HCT116 (cell line): ENCODE data around the gene STIL. TPM values are rescaled to one million over a fixed set of nuclear protein-coding genes. Genes with fewer than 3 reads are reported as not detected.

ENCODE experiments used
- ATAC-seq: fragments of 200-7000 bp; cut with Tn5 transposase; 2 replicates; pipeline ENCODE4 v1.9.1; 2020; ENCODE audit warnings: mild to moderate bottlenecking, moderate library complexity
- BruUV-seq: library from RNA; stranded (reverse); fragments of 400-500 nt; replicated peaks from 2 replicates; lab custom pipeline; 2021; lab: Mats Ljungman, UMichigan
- CTCF ChIA-PET: fragments of 300-600 bp; sonication (Branson Sonifier 250); formaldehyde crosslinking; loops from one replicate; lab custom pipeline; 2021; ENCODE audit warnings: antibody characterized with exemption; lab: Charles Lee
- POLR2A ChIA-PET: fragments of 300-600, 350-600 bp; sonication (Branson Sonifier 250); formaldehyde crosslinking; loops from one replicate; lab custom pipeline; 2021; ENCODE audit warnings: antibody characterized with exemption; lab: Charles Lee
- RAD21 ChIA-PET, 2 experiments: fragments of 300-600 bp; sonication (Branson Sonifier 250); formaldehyde crosslinking; loops; one replicate each; lab custom pipeline; 2023; ENCODE audit warnings: low total read pairs in 2 of 2; ENCODE audit not compliant: uncharacterized antibody in 2 of 2, unreplicated experiment in 2 of 2, low non-redundant PET in 1 of 2; lab: Charles Lee
- DNase-seq: peaks from one replicate; pipeline ENCODE4 v3.0.0-alpha.2; 2010; ENCODE audit warnings: low read depth, low spot score
- H2AFZ ChIP-seq: fragments of 200-600 bp; shearing (Covaris generic), sonication (generic); 2 replicates; pipeline ENCODE4 v1.6.1; 2017; ENCODE audit warnings: low read depth, mixed run types, mixed read lengths, antibody characterized with exemption, low read length; ENCODE audit not compliant: poor library complexity, severe bottlenecking
- H3K27ac ChIP-seq: 2 replicates; pipeline ENCODE4 v1.5.1; 2012; ENCODE audit warnings: low read depth, low read length
- H3K27me3 ChIP-seq: fragments of 200-600 bp; sonication (generic); 2 replicates; pipeline ENCODE4 v1.6.1; 2016; ENCODE audit warnings: mixed run types, low read length, mixed read lengths; ENCODE audit not compliant: insufficient read depth
- H3K36me3 ChIP-seq, 2 experiments: fragments of 200-500 bp in 1 of 2; fragments of 200-600 bp in 1 of 2; sonication (Bioruptor generic) in 1 of 2; sonication (generic) in 1 of 2; 2 replicates each; pipeline versions ENCODE4 v1.5.1 to v1.6.1; 2014 to 2016; ENCODE audit warnings: low read length in 2 of 2, inconsistent platforms in 1 of 2, mixed read lengths in 1 of 2, mixed run types in 1 of 2; ENCODE audit not compliant: insufficient read depth in 2 of 2, control insufficient read depth in 1 of 2
- H3K4me1 ChIP-seq, 2 experiments: fragments of 200-600 bp in 1 of 2; sonication (generic) in 1 of 2; 2 replicates each; pipeline versions ENCODE4 v1.5.1 to v1.6.1; 2012 to 2017; ENCODE audit warnings: low read length in 2 of 2, inconsistent platforms in 1 of 2, mild to moderate bottlenecking in 1 of 2, mixed read lengths in 1 of 2, mixed run types in 1 of 2, moderate library complexity in 1 of 2; ENCODE audit not compliant: insufficient read depth in 2 of 2, control insufficient read depth in 1 of 2
- H3K4me2 ChIP-seq: fragments of 200-600 bp; sonication (generic); 2 replicates; pipeline ENCODE4 v1.6.1; 2017; ENCODE audit warnings: mixed run types, low read length, mixed read lengths
- H3K4me3 ChIP-seq, 2 experiments: fragments of 200-600 bp in 1 of 2; sonication (generic) in 1 of 2; replicated peaks in 1 of 2; 2 replicates each; pipeline ENCODE4 v1.5.1; 2011 to 2016; ENCODE audit warnings: low read length in 2 of 2, control low read depth in 1 of 2, low read depth in 1 of 2, mild to moderate bottlenecking in 1 of 2, mixed read lengths in 1 of 2, mixed run types in 1 of 2
- H3K79me2 ChIP-seq: fragments of 200-600 bp; sonication (generic); 2 replicates; pipeline ENCODE4 v1.6.1; 2017; ENCODE audit warnings: mild to moderate bottlenecking, mixed run types, low read length, moderate library complexity, mixed read lengths; ENCODE audit not compliant: insufficient read depth
- H3K9ac ChIP-seq: fragments of 200-600 bp; sonication (generic); 2 replicates; pipeline ENCODE4 v1.6.1; 2016; ENCODE audit warnings: low read length, mixed read lengths
- H3K9me2 ChIP-seq: fragments of 200-600 bp; sonication (generic), shearing (Covaris generic); 2 replicates; pipeline ENCODE4 v1.6.1; 2017; ENCODE audit warnings: mixed run types, mild to moderate bottlenecking, moderate library complexity; ENCODE audit not compliant: insufficient read depth
- H3K9me3 ChIP-seq, 2 experiments: fragments of 200-500 bp in 1 of 2; fragments of 200-600 bp in 1 of 2; sonication (Bioruptor generic) in 1 of 2; sonication (generic) in 1 of 2; 2 replicates each; pipeline ENCODE4 v1.6.1; 2014 to 2017; ENCODE audit warnings: low read length in 2 of 2, mixed read lengths in 2 of 2, inconsistent platforms in 1 of 2, low read depth in 1 of 2, mild to moderate bottlenecking in 1 of 2, mixed run types in 1 of 2, moderate library complexity in 1 of 2; ENCODE audit not compliant: control insufficient read depth in 1 of 2, insufficient read depth in 1 of 2
- H4K20me1 ChIP-seq: fragments of 200-600 bp; sonication (generic), shearing (Covaris generic); 2 replicates; pipeline ENCODE4 v1.6.1; 2017; ENCODE audit warnings: mixed run types, mild to moderate bottlenecking, moderate library complexity; ENCODE audit not compliant: insufficient read depth
- FOSL1 ChIP-seq: IDR thresholded peaks from 2 replicates; pipeline ENCODE4 v1.6.1; 2012; ENCODE audit warnings: low read depth
- SP1 ChIP-seq: IDR thresholded peaks from 2 replicates; pipeline ENCODE4 v1.6.1; 2012; ENCODE audit warnings: low read depth
- SRF ChIP-seq: IDR thresholded peaks from 2 replicates; pipeline ENCODE4 v1.6.1; 2012; ENCODE audit warnings: low read depth
- YY1 ChIP-seq: IDR thresholded peaks from 2 replicates; pipeline ENCODE4 v1.6.1; 2011; ENCODE audit warnings: low read length, low read depth, moderate library complexity, mild to moderate bottlenecking; ENCODE audit not compliant: insufficient replicate concordance; ENCODE audit errors: extremely low read depth
- intact Hi-C: fragments of 100-400 bp; cut with micrococcal nuclease; formaldehyde crosslinking; loops from 2 replicates; pipeline ENCODE4 v1.10.0; 2022
- total RNA-seq: library from RNA; stranded (reverse); gene quantifications from one replicate; pipeline ENCODE4 v1.2.1, GENCODE V29; 2021; ENCODE audit not compliant: unreplicated experiment
- TF ChIP-seq, protein P1 (sequence below): IDR thresholded peaks from 2 replicates; pipeline ENCODE4 v1.6.1; 2011; ENCODE audit warnings: mild to moderate bottlenecking, low read length, moderate library complexity; ENCODE audit not compliant: insufficient replicate concordance; ENCODE audit errors: extremely low read depth
- TF ChIP-seq, protein P2 (sequence below): IDR thresholded peaks from 2 replicates; pipeline ENCODE4 v1.6.1; 2012; ENCODE audit warnings: low read depth
- TF ChIP-seq, protein P3 (sequence below): IDR thresholded peaks from 2 replicates; pipeline ENCODE4 v1.6.1; 2012

Gene STIL
- total RNA-seq, 1 experiment from 2014 or later, result 34.4 TPM

DNA sequence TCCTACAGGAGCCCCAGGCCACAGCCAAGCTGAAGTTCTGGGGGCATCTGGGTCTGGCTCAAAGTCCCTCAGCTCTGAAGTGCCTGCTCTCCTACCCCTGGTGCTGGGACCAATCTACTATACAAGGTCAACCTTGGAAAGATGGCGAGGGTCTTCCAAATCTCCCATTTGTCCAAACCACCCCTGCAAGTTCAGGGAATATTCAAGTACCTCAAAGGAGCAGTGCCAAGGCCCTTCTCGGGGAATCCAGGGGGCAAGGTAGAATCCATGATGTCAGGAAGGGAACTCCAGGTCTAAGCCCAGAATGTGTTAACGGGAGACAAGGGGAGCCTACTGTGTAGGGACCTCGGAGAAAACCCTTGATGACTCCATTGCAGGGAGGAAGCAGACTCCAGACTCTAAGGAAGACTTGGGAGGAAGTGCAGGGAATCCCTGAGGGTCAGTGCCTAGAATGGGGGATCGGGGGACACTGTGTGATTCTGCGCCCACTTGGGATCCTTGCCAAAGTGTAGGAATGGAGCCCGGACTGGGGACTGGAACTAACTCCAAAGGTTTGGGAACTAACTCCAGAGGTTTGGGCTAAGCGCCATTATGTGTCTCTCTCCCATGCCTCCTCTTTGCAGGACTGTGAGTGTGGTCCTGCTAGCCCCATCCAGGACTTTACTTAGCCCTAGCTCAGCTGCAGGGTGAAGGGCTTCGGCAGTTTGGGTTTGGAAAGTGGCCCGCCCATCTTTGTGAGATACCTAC is 90.6 kb downstream of the STIL start:
- Histone ChIP-seq H4K20me1 (no peaks in the 10 kb centered on the region), H3K9ac (no peak overlapping the region), H3K4me2 (no peak overlapping the region), H2AFZ (no peak overlapping the region), H3K9me3 (no peaks in the 10 kb centered on the region), H3K27me3 (peaks cover 10% of the 10 kb centered on the region), H3K27ac (no peak overlapping the region), H3K36me3 (no peaks in the 10 kb centered on the region), H3K4me3 (no peak overlapping the region), H3K9me2 (no peaks in the 10 kb centered on the region), H3K79me2 (no peaks in the 10 kb centered on the region), H3K4me1 (no peaks in the 10 kb centered on the region)
- RAD21 ChIA-PET, result no interaction called here
- CTCF ChIA-PET, result no interaction called here
- DNase-seq (no peak), ATAC-seq (no peak)
- TF ChIP-seq SP1 (no peak), FOSL1 (no peak)
- BruUV-seq, result no TSS peak
- POLR2A ChIA-PET, result no interaction called here
- intact Hi-C loops, result no loop called here

DNA sequence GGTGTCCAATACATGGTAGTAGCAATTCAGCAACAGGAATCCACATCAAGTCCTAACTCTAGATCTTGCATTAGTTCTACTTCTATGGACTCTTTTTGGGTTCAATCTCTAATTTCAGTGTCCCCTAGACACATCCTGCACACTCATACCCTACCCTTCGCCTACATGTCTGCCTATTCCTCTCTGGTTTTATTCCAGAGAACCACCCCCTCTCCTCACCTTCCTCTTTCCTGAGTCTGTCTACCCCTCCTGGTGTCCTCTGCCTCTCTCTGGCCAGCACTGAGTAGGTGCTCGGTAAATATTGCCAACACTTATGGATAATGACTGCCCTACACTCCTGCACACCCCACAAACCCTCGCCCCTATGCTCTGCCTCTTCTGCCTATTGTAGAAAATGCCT is 91.5 kb downstream of the STIL start:
- no peak overlapping the region for H3K27ac ChIP-seq
- ChIA-PET CTCF (no interaction called here), POLR2A (no interaction called here), RAD21 (no interaction called here)
- TF ChIP-seq, protein P1, sequence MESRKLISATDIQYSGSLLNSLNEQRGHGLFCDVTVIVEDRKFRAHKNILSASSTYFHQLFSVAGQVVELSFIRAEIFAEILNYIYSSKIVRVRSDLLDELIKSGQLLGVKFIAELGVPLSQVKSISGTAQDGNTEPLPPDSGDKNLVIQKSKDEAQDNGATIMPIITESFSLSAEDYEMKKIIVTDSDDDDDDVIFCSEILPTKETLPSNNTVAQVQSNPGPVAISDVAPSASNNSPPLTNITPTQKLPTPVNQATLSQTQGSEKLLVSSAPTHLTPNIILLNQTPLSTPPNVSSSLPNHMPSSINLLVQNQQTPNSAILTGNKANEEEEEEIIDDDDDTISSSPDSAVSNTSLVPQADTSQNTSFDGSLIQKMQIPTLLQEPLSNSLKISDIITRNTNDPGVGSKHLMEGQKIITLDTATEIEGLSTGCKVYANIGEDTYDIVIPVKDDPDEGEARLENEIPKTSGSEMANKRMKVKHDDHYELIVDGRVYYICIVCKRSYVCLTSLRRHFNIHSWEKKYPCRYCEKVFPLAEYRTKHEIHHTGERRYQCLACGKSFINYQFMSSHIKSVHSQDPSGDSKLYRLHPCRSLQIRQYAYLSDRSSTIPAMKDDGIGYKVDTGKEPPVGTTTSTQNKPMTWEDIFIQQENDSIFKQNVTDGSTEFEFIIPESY, result no peak
- TF ChIP-seq, protein P2, sequence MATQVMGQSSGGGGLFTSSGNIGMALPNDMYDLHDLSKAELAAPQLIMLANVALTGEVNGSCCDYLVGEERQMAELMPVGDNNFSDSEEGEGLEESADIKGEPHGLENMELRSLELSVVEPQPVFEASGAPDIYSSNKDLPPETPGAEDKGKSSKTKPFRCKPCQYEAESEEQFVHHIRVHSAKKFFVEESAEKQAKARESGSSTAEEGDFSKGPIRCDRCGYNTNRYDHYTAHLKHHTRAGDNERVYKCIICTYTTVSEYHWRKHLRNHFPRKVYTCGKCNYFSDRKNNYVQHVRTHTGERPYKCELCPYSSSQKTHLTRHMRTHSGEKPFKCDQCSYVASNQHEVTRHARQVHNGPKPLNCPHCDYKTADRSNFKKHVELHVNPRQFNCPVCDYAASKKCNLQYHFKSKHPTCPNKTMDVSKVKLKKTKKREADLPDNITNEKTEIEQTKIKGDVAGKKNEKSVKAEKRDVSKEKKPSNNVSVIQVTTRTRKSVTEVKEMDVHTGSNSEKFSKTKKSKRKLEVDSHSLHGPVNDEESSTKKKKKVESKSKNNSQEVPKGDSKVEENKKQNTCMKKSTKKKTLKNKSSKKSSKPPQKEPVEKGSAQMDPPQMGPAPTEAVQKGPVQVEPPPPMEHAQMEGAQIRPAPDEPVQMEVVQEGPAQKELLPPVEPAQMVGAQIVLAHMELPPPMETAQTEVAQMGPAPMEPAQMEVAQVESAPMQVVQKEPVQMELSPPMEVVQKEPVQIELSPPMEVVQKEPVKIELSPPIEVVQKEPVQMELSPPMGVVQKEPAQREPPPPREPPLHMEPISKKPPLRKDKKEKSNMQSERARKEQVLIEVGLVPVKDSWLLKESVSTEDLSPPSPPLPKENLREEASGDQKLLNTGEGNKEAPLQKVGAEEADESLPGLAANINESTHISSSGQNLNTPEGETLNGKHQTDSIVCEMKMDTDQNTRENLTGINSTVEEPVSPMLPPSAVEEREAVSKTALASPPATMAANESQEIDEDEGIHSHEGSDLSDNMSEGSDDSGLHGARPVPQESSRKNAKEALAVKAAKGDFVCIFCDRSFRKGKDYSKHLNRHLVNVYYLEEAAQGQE, result no peak
- TF ChIP-seq FOSL1 (no peak), SRF (no peak), SP1 (no peak), YY1 (no peak)
- TF ChIP-seq, protein P3, sequence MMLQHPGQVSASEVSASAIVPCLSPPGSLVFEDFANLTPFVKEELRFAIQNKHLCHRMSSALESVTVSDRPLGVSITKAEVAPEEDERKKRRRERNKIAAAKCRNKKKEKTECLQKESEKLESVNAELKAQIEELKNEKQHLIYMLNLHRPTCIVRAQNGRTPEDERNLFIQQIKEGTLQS, result no peak
- H3K79me2 ChIP-seq, result no peaks in the 10 kb centered on the region
- no peak overlapping the region for H3K9ac ChIP-seq
- intact Hi-C loops, result no loop called here
- H3K4me3 ChIP-seq, result no peak overlapping the region
- no peaks in the 10 kb centered on the region for H3K9me3 ChIP-seq
- BruUV-seq, result no TSS peak
- no peaks in the 10 kb centered on the region for H3K36me3 ChIP-seq
- no peaks in the 10 kb centered on the region for H3K4me1 ChIP-seq
- H3K27me3 ChIP-seq, result peaks cover 10% of the 10 kb centered on the region
- no peak overlapping the region for H3K4me2 ChIP-seq
- no peaks in the 10 kb centered on the region for H4K20me1 ChIP-seq
- H2AFZ ChIP-seq, result no peak overlapping the region
- ATAC-seq, result no peak
- DNase-seq, result no peak
- no peaks in the 10 kb centered on the region for H3K9me2 ChIP-seq
